Stimulated activated CD4-positive, alpha-beta T cell treated with anti-CD3 and anti-CD28 coated beads, Interleukin-15, amount 100 ng/mL, for 24 hours (primary cell): ENCODE data around the gene EXOC8.
"Not testable (repeated sequence)": the region's sequence is repeated elsewhere in the genome, so short reads cannot be mapped to it uniquely, and the experiment has no call there.

Experiments
- DNase-seq: peaks from one replicate; pipeline ENCODE4 v3.0.0-alpha.2; 2020

EXOC8 gene

DNA sequence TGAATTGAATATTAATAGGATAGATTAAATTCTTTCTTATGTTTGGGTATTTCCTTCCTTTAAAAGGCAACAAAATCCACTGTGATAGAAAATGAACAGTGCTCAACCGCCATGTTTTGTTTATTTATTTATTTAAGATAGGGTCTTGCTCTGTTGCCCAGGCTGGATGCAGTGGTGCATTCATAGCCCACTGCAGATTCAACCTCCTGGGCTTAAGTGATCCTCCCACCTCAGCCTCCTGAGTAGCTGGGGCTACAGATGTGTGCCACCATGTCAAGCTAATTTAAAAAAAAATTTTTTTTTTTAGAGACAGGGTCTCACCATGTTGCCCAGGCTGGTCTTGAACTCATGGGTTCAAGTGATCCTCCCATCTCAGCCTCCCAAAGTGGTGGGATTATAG, 11.2 kb upstream of the EXOC8 start:
- not testable (repeated sequence) for DNase-seq

DNA sequence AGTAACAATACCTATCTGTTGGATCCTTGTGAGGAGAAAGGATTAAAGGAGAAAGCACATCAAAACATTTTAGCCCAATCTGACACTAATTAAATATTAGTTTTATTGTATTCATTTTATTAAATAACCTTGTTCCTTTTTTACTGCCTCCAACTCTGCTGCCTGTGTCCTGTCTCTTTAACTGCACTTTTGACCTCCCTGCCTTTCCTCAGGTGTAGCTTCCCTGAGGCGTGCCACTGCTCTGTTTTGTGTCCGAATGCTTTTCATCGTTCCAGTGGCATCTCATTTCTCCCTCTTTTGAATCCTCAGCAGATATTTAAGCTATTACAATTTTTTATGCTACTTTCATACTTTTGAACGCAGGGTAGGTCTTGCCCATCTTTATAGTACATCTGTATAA, 10.8 kb upstream of the EXOC8 start:
- no peak for DNase-seq

DNA sequence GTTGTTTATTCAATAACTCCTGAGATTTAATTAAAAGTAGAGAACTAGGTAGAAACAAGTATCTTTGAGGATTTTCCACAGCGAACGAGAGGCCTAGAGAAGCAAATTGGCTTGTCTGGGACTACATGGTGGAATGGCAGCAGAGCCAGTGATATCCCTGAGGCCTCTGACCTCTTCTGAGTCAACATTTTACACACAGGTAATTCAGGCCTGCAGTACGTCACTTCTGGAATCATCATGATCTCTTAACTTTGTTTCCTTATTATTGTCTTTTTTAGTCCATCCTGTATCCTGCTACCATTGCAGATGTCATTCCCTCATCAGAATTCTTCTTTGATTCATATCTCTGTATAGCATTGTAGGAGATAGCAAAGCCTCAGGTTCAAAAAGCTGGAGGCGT, 10.3 kb upstream of the EXOC8 start:
- no peak for DNase-seq

DNA sequence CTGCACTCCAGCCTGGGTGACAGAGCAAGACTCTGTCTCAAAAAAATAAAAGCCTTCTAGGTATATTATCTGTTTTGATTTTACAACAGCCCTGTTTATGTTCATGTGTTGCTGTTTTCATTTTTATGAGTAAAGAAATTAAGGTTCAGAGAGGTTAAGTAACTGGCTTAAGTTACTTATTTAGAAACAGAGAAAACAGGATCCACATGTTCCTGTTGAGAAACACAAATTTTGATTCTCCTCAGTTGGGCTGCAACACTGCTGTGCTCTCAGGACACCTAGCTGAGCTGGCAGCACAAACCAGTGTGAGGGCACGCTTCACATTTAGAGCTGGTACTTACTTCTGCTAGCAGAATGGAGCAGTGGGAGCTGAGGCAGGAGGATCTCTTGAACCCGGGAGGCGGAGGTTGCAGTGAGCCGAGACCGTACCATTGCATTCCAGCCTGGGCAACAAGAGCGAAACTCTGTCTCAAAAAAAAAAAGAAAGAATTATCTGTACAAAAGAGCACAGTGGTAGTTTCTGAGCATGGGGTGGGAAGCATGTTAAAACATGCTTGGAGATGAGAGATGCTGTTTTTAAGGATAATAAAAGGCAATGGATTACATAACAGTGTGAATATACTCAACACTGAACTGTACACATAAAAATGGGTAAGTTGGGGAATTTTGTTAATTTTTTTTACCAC, 2.8 kb upstream of the EXOC8 start:
- no peak for DNase-seq

DNA sequence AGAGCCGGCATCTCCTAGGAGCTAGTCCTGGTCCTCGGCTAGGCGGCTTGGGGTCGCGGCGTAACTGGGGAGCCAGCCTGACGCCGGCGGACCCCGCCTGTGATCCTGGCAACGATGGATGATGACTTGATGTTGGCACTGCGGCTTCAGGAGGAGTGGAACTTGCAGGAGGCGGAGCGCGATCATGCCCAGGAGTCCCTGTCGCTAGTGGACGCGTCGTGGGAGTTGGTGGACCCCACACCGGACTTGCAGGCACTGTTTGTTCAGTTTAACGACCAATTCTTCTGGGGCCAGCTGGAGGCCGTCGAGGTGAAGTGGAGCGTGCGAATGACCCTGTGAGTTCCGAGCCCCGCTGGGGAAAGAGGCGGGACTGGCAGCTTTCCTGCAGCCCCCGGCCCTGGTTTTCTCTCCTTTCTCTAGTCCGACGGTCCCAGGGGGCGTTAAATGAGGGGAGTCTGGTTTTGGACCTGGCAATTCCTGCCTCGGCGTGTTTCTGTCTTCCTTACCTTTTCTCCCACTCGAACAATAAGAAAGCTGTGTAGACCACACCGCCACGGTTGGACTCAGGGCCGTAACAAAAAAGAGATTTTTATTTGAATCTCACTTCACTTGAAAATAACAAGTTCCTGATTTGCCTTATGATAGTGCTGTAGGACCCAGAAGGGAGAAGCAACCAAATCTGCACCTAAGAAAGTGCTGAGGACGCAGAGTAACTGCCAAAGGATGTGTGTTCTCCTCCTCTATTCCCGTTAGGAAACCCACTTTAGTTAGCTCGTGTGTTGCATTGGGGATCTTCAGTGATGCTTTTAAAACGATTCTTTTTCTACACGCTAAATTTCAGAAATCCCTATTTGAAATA, 847 bp upstream of the EXOC8 start, which contains the start of gene SPRTN:
Gene SPRTN, plus strand, starts transcription at position 24 of the 859 bp plus-strand sequence. Its CDS starts 91 bp downstream, at position 115.
- DNase-seq: no peak

DNA sequence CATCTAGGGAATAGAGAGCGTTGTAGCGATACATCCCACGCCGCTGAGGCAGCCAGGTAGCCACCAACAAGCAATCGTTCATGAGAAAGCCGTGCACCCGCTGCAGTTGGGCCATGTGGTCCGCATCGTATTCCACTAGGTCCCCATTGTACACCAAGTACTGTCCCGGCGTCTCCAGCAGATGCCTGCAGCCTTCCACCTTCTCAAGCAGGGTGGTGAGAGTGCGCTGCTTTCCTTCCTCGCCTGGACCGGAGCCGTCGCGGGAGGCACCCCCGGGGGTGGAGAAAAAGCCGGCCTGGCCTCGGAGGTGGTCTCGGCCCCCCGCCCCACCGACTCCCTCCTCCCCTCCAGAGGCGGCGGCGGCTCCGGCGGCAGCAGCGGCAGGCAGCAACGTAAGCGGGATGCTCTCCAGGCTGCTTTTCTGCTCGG, 595 bp downstream of the EXOC8 start:
- no peak for DNase-seq

DNA sequence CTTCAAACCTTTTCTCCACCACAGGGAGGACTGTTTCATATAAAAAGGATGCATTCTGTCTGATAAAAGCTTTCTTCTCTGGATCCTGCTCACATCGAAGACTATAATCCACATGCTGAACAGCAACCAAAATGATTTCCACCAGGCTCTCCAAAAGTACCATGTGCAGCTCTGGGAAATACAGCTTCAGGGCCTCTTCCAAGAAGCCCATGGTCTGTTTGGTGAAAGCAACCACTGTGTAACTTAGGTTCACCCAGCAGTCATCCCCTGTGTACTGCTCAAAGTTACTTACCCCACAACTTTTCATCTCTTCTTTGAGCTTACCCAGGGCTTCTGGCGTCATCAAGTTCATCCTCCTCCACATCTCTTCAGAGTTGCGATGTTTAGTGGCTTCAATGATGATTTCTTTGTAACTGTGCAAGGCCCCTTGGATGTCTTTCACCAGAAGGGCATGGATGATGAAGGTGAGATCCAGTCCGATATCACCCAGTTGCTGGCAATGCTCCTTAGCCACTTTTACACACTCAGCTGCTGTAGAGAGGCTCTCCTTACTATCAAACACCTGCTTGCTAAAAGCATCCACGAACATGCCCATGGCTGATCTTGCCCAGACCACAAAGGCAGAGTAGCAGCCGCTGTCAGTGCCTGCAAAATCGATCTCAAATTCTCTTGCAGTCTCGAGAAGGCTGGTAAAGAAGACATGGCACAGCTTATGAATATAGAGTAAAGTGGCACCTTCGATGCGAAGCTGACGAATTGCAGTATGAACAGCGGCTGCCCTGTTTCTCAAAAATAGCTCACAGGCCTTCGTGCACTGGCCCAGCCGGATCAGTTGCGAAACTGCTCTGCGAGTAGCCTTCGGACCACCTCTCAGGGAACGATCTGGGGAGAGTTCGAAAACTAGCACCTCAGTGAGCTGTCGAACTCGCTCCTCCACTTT, 1.7 kb downstream of the EXOC8 start:
- no peak for DNase-seq

DNA sequence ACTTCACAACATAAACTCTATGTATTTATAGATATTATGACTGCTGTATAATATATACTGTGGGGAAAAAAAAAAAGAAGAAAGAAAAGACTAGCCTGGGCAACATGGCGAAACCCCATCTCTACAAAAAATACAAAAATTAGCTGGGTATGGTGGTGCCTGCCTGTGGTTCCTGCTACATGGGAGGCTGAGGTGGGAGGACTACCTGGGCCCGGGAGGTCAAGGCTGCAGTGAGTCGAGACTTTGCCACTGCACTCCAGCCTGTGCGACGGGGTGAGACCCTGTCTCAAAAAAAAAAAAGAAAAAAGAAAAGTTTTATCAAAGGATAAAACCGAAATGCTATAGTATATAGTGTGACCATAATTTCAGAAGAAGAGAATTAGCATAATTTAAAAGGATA, 2.7 kb downstream of the EXOC8 start:
- no peak for DNase-seq

DNA sequence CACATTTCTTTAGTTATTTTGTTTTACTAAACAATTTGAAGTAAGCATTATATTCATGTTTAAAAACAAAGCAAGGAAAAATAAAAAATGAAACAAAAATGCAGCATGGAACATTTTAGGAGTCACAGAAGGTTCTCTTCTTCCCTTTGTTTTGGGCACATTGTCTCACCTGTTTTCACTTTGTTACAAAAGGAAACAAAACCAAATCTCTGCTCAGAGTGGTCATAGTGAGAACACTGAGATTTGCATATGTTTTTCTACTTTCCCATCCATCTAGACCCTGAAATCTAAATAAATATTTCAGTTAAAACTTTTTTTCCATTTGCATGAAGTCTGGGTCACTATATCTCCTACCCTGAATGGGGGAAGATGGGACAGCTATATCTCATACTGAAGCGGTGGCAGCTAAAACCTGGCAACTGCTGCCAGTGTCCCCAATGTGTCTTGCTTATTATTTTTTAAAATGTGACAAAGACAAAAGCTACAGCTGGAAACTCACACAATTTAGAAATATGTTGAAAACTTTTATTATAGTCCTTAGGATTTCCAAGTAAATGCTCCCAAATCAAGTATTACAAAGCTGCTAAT, 3.5 kb downstream of the EXOC8 start:
- no peak for DNase-seq

DNA sequence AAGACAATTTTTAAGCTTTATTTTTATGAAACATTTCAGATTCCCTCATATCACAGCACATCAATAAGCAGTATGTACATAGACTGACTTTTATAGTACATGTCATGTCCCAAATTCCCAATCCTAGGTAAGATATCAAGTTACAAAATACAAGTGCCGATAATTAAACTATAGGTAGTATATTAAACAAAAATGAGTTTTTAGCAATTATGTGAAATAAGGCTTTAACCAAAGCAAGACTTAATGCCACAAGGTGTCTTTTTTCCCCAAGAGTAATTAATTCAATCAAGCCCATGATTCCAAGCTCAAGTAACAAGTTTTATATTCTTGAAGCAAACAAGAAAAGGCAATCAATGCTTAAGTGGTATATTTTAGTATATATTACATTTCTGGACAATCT, 4.9 kb downstream of the EXOC8 start:
- DNase-seq: no peak

DNA sequence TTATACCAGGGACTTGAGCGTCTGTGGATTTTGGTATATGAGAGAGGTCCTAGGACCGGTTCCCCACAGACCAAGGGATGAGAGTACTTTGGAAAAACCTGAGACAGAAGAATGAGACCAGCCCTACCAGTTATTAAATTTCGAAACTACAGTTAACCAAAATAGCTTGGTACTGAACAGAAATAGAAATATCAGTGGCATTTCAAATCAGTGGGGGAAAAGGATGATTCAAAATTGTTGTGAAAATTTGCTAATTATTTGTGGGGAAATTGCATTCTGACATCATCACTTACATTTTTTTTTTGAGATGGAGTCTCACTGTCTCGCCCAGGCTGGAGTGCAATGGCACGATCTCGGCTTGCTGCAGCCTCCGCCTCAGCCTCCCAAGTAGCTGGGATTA, 8.2 kb downstream of the EXOC8 start:
- no peak for DNase-seq

DNA sequence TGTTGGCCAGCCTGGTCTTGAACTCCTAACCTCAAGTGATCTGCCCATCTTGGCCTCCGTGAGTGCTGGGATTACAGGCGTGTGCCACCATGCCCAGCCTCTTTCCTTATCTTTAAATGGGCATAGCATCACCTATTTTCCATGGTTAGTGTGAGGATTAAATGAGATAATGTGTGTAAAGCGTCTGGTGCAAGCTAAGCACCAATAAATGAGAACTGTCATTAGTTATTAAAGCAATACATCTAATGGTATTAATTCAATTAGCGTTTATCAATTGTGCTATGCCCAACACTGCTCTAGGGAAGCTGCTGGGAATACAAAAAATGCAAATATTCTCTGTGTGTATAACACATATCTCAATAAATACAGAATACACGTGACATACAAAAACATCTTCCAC, 10.0 kb downstream of the EXOC8 start:
- DNase-seq: no peak

DNA sequence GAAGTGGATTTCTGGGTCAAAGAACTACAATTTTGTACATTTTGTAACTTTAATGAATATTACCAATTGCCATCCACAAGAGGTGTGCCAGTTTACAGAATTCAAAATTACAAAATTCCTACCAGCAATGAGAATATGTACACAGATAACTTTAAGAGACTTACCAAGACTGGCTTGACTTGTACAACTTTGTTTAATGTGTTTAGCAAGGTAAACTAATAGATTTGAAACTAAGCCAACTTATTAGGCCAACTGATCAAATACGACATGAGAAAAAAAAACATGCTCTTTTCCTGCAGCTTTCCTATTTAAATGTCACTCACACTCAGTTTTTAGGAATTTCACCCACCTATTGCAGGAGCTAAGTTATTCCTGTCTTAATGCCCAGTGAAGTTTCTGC, 11.4 kb downstream of the EXOC8 start:
- DNase-seq: no peak

DNA sequence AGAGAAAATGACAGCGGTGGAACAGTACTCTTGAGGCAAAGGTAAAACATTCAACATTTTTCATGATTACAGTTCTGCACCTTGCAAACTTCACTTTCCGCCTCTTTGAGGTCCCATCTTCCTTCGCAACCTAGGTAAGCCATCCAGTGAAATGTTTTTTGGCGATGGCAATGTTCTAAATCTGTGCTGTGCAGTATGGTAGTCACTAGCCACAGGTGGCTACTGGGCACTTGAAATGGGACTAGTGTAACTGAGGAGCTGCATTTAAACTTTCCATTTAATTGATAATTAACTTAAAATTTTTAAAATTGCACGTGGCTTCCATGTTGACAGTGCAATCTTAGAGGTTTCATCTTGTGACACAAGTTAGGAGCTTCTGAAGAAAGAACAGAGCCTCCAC, 13.0 kb downstream of the EXOC8 start:
- no peak for DNase-seq

DNA sequence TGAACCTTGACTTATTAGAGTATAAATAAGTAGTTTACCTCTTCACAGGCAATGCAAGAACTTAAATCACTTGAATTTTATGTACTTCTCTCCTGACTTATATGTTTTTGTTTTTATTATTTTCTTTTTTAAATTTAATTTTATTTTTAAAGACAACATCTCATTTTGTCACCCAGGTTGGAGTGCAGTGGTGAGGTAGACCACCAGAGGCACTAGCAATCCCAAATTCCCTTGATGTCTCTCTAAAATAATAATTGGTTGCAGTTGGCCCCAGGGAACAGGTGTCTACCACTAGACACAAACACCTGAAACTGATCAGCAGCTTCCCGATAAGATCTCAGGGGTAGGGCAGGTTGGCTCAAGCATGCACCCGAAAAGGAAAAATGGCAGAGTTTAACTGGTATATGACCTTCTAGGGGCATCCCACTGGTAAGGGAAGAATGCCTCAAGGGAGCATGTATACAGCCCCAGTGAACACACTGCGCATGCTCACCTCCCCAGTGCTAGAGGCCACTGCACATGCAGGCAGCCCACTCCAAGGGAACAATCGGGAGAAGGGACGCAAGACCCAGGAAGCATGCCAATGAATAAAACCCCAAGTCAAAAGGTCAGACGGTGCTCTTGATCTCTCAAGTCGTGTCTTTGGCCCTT, 14.6 kb downstream of the EXOC8 start:
- DNase-seq: no peak

DNA sequence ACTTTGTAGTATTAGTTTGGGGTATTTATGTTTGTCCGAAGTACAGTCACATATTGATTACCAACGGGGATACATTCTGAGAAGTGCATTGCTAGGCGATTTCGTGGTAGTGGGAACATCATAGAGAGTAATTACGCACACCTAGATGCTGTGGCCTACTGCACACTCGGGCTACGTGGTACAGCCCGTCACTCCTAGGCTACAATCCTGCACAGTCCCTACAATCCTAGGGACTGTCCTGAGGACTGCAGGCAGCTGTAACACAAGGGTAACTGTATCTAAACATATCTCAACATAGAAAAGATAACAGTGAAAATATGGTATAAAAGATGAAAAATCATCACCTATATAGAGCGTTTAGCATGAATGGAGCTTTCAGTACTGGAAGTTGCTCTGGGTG, 18.6 kb downstream of the EXOC8 start:
- DNase-seq: no peak

DNA sequence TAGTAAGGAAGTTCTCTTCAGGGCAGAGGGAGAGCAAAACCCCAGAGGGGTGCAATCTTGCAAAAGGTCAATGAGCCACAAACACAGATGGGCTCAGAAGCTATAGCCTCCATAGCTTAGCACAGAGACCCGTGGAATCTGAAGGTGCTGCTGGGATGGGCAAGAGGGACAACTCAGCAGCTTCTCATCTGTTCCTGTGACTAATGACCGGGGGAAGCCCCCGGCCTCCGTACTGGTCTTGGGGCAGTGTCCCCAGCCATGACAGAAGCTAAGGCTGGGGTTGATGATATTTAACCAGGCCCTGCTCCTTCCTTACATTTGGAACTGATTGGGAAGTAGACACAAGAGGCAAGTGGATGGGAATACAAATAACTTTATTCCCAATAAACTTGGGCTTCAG, 19.1 kb downstream of the EXOC8 start:
- DNase-seq: no peak

DNA sequence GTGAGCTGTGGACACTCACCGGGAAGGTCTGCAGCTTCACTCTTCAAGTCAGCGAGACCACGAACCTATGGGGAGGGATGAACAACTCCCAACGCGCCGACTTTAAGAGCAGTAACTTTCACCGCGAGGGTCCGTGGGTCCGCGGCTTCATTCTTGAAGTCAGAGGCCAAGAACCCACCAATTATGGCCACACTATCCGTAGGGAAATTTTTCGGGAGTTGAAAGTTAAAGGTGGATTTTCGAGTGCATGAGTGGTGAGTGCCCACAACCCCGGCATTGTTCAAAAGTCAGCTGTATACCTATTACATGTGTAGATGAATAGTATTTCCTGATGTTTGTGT, 19.7 kb downstream of the EXOC8 start:
- no peak for DNase-seq

DNA sequence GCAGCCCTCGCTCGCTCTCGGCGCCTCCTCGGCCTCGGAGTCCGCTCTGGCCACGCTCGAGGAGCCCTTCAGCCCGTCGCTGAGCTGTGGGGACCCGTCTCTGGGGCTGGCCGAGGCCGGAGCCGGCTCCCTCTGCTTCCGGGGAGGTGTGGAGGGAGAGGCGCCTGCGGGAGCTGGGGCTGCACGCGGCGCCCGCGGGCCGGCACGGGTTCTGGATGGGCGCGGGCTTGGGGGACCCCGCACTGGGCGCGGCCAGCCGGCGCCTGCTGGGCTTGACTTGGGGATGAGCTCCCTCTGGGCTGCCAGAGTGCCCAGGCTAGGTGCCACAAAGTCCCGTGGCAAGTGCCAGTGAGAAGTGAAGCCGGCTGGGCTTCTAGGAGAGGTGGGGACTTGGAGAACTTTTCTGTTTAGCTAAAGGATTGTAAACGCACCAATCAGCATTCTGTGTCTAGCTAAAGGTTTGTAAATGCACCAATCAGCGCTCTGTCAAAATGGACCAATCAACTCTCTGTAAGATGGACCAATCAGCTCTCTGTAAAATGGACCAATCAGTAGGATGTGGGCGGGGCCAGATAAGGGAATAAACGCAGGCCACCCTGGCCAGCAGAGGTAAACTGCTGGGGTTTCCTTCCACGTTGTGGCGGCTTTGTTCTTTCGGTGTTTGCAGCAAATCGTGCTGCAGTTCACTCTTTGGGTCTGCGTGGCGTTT, 20.2 kb downstream of the EXOC8 start:
- no peak for DNase-seq

DNA sequence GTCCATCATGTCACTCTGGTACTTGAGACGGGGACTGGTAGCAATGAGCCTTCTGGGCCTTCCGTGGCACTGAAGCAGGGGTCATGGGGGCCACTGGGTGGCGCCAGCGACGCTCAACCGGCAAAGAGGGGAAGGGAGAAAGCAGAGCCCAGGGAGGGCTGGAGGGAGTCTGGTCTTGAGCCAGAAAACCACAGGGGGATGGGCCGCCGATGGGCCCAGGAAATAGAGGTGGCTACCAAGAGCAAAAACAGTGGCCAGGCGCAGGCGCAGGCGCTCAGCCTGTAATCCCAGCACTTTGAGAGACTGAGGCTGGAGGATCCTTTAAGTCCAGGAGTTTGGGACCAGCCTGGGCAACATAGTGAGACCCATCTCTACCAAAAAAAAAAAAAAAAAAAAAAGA, 21.8 kb downstream of the EXOC8 start:
- peak; percentile 58 for DNase-seq

DNA sequence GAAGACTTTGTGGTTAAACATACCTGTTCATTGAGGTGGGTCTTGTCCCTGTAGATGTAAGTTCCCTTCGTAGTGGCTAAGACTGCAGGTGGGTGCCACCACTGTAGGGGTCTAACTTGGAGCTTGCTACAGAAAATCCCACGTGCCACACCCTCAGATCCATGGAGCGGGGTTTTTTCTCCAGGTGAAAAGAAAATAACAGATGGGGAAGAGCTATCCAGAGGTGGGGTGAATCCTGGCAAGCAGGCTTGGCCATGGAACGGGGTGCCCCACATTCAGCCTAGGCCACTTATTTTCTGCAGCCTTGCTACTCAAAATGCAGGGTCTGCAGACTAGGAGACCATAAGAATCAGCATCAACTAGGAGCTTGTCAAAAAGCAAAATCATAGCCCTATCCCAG, 24.0 kb downstream of the EXOC8 start:
- DNase-seq: no peak

DNA sequence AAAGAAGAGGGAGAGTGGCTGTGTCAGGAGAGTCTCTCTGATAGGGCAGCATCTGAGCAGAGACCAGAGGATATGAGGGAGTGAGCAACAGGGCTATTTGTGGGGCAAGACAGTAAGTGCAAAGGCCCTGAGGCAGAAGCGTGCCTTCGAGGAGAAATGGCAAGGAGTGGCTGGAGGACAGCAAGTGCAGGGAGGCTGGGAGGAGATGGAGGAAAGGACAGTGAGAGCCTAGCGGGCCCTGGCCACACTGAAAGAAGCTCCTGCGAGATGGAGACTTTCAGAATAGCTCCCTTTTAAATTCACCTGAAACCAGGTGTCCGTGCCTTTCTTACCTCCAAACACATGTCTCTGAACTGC, 25.2 kb downstream of the EXOC8 start:
- DNase-seq: no peak
